Cardiac septum (tissue), 1 donor: ENCODE measurements around the gene DCHS2. TPM values are rescaled to one million over a fixed set of nuclear protein-coding genes. Genes with fewer than 3 reads are reported as not detected.

Experiments used
- total RNA-seq: library from RNA; stranded (reverse); fragmentation: NEBNext Ultra II Directional; extraction: Animal tissue kit (Norgen Biotek cat#: 25700); gene quantifications from one replicate; pipeline ENCODE4 v1.2.1, GENCODE V29; 2021
- donor health status: DM: no; HTN: no; CAD: no.

DCHS2 gene
- total RNA-seq, 1 donor from 2014 or later = not detected

Other genes with a start within 250 kb of the DCHS2 start
- 31.8 TPM for gene PLRG1, start 58.6 kb upstream of the DCHS2 start, total RNA-seq
- gene FGB, start 71.2 kb upstream of the DCHS2 start, total RNA-seq = not detected
- not detected for gene FGA, start 98.9 kb upstream of the DCHS2 start, total RNA-seq
- not detected for gene FGG, start 120.9 kb upstream of the DCHS2 start, total RNA-seq